Measurements from ENCODE around the gene SRP68. TPM values are rescaled to one million over a fixed set of nuclear protein-coding genes. Genes with fewer than 3 reads are reported as not detected.
A peak's percentile ranks its signal among the peaks of the same experiment; 100 is the strongest.
"Not testable (repeated sequence)": the region's sequence is repeated elsewhere in the genome, so short reads cannot be mapped to it uniquely, and the experiment has no call there.

The SRP68 gene
- total and polyA plus RNA-seq, 2 experiments from 2014 or later = 38.2 to 69.8 TPM

GRCh38 chr17:76071531-76072147, 678 bp downstream of the SRP68 start:
- TF ChIP-seq EZH2phosphoT487 (IDR thresholded peaks at IDR 0.05; ENCODE audit: insufficient read depth, low read depth) (no peak), EZH2 (IDR thresholded peaks at IDR 0.05; ENCODE audit: insufficient read depth, poor library complexity, severe bottlenecking) (no peak)
- DNase-seq = no peak
- H3K9ac ChIP-seq = peak overlapping the region; percentile 96
- peaks cover 17% of the 10 kb centered on the region; the same call in 1 of the 2 replicates for H3K36me3 ChIP-seq (ENCODE audit: low read depth)
- peaks cover 62% of the 10 kb centered on the region for H3K79me2 ChIP-seq (ENCODE audit: insufficient read depth)
- H3K27me3 ChIP-seq (replicated peaks; ENCODE audit: insufficient read depth) = peaks cover 32% of the 10 kb centered on the region
- peak overlapping the region; percentile 57 for H3K27ac ChIP-seq
- 1 to 2% methylated on average over 15 of the region's 15 CpGs for WGBS, 2 experiments (ENCODE audit: low coverage in 1 of 2, low lambda C conversion rate in 2 of 2, missing lambda C conversion rate in 2 of 2)
- peaks cover 11% of the 10 kb centered on the region for H3K4me1 ChIP-seq (ENCODE audit: insufficient read depth)
- H3K4me3 ChIP-seq = peak overlapping the region; percentile 95
- H4K20me1 ChIP-seq (ENCODE audit: insufficient read depth) = no peaks in the 10 kb centered on the region; the same call in 1 of the 2 replicates
- peak overlapping the region; percentile 98 for H3K4me2 ChIP-seq (ENCODE audit: unreplicated experiment)
- H3F3A ChIP-seq (ENCODE audit: insufficient read depth) = no peaks in the 10 kb centered on the region
- peak overlapping the region; percentile 83 for H2AFZ ChIP-seq
- no peaks in the 10 kb centered on the region for H3K9me2 ChIP-seq (ENCODE audit: insufficient read depth)
- H3K9me3 ChIP-seq (ENCODE audit: low read depth) = no peaks in the 10 kb centered on the region
- in situ Hi-C loops (cut with MboI) = no loop called here

- no peak for DNase-seq
- Histone ChIP-seq H4K20me1 (ENCODE audit: insufficient read depth) (no peaks in the 10 kb centered on the region; the same call in 1 of the 2 replicates), H3K27ac (no peak overlapping the region), H3K9ac (no peak overlapping the region), H3K9me3 (ENCODE audit: low read depth) (no peaks in the 10 kb centered on the region), H3K4me1 (ENCODE audit: insufficient read depth) (peaks cover 5% of the 10 kb centered on the region), H2AFZ (no peak overlapping the region), H3K27me3 (replicated peaks; ENCODE audit: insufficient read depth) (no peaks in the 10 kb centered on the region), H3K9me2 (ENCODE audit: insufficient read depth) (no peaks in the 10 kb centered on the region), H3F3A (ENCODE audit: insufficient read depth) (0 out of 2 replicates have a peak, but pooled peaks cover 7% of the 10 kb centered on the region), H3K4me2 (ENCODE audit: unreplicated experiment) (no peak overlapping the region), H3K4me3 (no peak overlapping the region), H3K36me3 (ENCODE audit: low read depth) (peaks cover 63% of the 10 kb centered on the region), H3K79me2 (ENCODE audit: insufficient read depth) (peaks cover 67% of the 10 kb centered on the region)
- TF ChIP-seq EZH2 (IDR thresholded peaks at IDR 0.05; ENCODE audit: insufficient read depth, poor library complexity, severe bottlenecking) = no peak
- TF ChIP-seq EZH2phosphoT487 (IDR thresholded peaks at IDR 0.05; ENCODE audit: insufficient read depth, low read depth) = no peak
- 90 to 94% methylated on average over 4 of the region's 4 CpGs for WGBS, 2 experiments (ENCODE audit: low coverage in 1 of 2, low lambda C conversion rate in 2 of 2, missing lambda C conversion rate in 2 of 2)
- in situ Hi-C loops (cut with MboI) = no loop called here
Observed at GRCh38 chr17:76065775-76066174, 6.5 kb downstream of the SRP68 start.

DNA sequence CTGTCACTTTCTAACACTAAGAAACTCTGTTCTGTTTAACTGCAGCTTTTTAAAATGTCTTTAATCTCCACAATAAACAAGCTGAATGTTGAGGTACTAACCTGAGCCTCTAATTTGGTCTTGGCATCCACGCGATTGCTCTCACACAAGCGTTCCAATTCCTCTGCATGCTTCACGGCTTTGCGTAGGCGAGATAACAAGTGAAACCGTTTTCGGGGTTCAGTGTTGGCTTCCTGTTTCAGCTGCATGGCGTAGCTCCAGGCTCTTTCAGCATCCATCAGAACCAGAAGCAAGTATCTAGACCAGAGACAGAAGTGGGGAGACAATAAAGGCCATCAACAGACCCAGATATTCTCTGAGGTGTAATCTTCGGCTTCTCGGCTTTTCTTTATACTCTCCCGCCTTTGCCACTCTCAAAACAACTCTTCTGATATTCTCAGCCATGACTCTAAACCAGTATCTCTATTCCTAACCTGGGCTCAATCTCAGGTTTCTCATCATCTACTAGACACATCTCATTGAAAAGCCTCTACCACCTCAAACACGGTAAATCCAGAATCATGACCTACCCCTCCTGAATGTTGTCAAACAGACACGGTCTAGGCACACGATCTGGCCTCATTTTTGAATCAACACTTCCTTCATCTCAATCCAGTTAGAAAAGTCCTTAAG, 8.3 kb downstream of the SRP68 start:
- in situ Hi-C loops (cut with MboI) = no loop called here
- H3K4me1 ChIP-seq (ENCODE audit: insufficient read depth) = no peaks in the 10 kb centered on the region
- 90 to 93% methylated on average over 15 of the region's 15 CpGs for WGBS, 2 experiments (ENCODE audit: low coverage in 1 of 2, low lambda C conversion rate in 2 of 2, missing lambda C conversion rate in 2 of 2)

GRCh38 chr17:76058264-76058663, 14.1 kb downstream of the SRP68 start:
- 91 to 93% methylated on average over 6 of the region's 6 CpGs for WGBS, 2 experiments (ENCODE audit: low coverage in 1 of 2, low lambda C conversion rate in 2 of 2, missing lambda C conversion rate in 2 of 2)
- peaks cover 39% of the 10 kb centered on the region for H3K79me2 ChIP-seq (ENCODE audit: insufficient read depth)
- in situ Hi-C loops (cut with MboI) = not testable (repeated sequence)

More for the DNA sequence above, 8.3 kb downstream of the SRP68 start:
- H3K27me3 ChIP-seq (replicated peaks; ENCODE audit: insufficient read depth) = no peaks in the 10 kb centered on the region
- peaks cover 50% of the 10 kb centered on the region for H3K79me2 ChIP-seq (ENCODE audit: insufficient read depth)
- H3K4me3 ChIP-seq = no peak overlapping the region
- no peak overlapping the region for H3K4me2 ChIP-seq (ENCODE audit: unreplicated experiment)
- TF ChIP-seq EZH2 (IDR thresholded peaks at IDR 0.05; ENCODE audit: insufficient read depth, poor library complexity, severe bottlenecking) (no peak), EZH2phosphoT487 (IDR thresholded peaks at IDR 0.05; ENCODE audit: insufficient read depth, low read depth) (no peak)
- H3K9me2 ChIP-seq (ENCODE audit: insufficient read depth) = no peaks in the 10 kb centered on the region
- DNase-seq = no peak
- H3K36me3 ChIP-seq (ENCODE audit: low read depth) = peaks cover 71% of the 10 kb centered on the region
- H2AFZ ChIP-seq = no peak overlapping the region
- H3K9me3 ChIP-seq (ENCODE audit: low read depth) = no peaks in the 10 kb centered on the region
- no peak overlapping the region for H3K27ac ChIP-seq
- H3F3A ChIP-seq (ENCODE audit: insufficient read depth) = 0 out of 2 replicates have a peak, but pooled peaks cover 7% of the 10 kb centered on the region
- no peak overlapping the region for H3K9ac ChIP-seq
- H4K20me1 ChIP-seq (ENCODE audit: insufficient read depth) = no peaks in the 10 kb centered on the region

More at GRCh38 chr17:76058264-76058663, 14.1 kb downstream of the SRP68 start:
- not testable (repeated sequence) for H3F3A ChIP-seq (ENCODE audit: insufficient read depth); H3K4me2 ChIP-seq (ENCODE audit: unreplicated experiment); H4K20me1 ChIP-seq (ENCODE audit: insufficient read depth); H3K9ac ChIP-seq; H3K9me2 ChIP-seq (ENCODE audit: insufficient read depth); H3K27me3 ChIP-seq (replicated peaks; ENCODE audit: insufficient read depth); DNase-seq; H2AFZ ChIP-seq; H3K4me3 ChIP-seq; H3K27ac ChIP-seq; H3K9me3 ChIP-seq (ENCODE audit: low read depth); H3K4me1 ChIP-seq (ENCODE audit: insufficient read depth)
- H3K36me3 ChIP-seq (ENCODE audit: low read depth) = peaks cover 72% of the 10 kb centered on the region
